Sigmoid colon (tissue), 7 donors: Measurements from ENCODE around the gene FTO. TPM values are rescaled to one million over a fixed set of nuclear protein-coding genes. Genes with fewer than 3 reads are reported as not detected.

Experiments used
- DNase-seq: peaks from one replicate; pipeline ENCODE4 v3.0.0-alpha.2; 2019
- H3K27ac ChIP-seq, 4 donors: fragments of 200-600 bp; sonication (generic); one replicate each; pipeline ENCODE4 v1.5.1; 2016 to 2019; ENCODE audit warnings: mild to moderate bottlenecking in 1 of 4
- H3K27me3 ChIP-seq, 3 donors: fragments of 200-600 bp; sonication (generic); one replicate each; pipeline ENCODE4 v1.5.1; 2019; ENCODE audit warnings: mild to moderate bottlenecking in 1 of 3
- H3K36me3 ChIP-seq, 4 donors: fragments of 200-600 bp; sonication (generic); one replicate each; pipeline ENCODE4 v1.5.1; 2016 to 2019
- H3K4me1 ChIP-seq, 4 donors: fragments of 200-600 bp; sonication (generic); one replicate each; pipeline ENCODE4 v1.5.1; 2017 to 2019
- H3K4me3 ChIP-seq, 4 donors: fragments of 200-600 bp; sonication (generic); one replicate each; pipeline ENCODE4 v1.5.1; 2017 to 2019; ENCODE audit warnings: mild to moderate bottlenecking in 2 of 4, moderate library complexity in 1 of 4
- H3K9me3 ChIP-seq, 4 donors: fragments of 200-600 bp in 3 of 4; sonication (generic) in 3 of 4; one replicate each; pipeline versions ENCODE4 v1.5.1 to v1.6.1; 2013 to 2019
- EP300 ChIP-seq, 4 donors: sonication (generic); formaldehyde crosslinking; IDR thresholded peaks; one replicate each; pipeline ENCODE4 v1.6.1; 2017; ENCODE audit warnings: antibody characterized with exemption in 4 of 4
- POLR2A ChIP-seq, 2 donors: fragments of 450-650 bp; IDR thresholded peaks; one replicate each; pipeline ENCODE4 v1.6.1; 2016; ENCODE audit warnings: antibody characterized with exemption in 2 of 2, mild to moderate bottlenecking in 2 of 2, moderate library complexity in 2 of 2
- POLR2AphosphoS5 ChIP-seq, 4 donors: sonication (generic); formaldehyde crosslinking; IDR thresholded peaks; one replicate each; pipeline ENCODE4 v1.6.1; 2017; ENCODE audit warnings: antibody characterized with exemption in 4 of 4
- WGBS, 2 donors: extraction: QIAGEN DNeasy Blood & Tissue Kit; methylation state at CpG; one replicate each; pipeline ENCODE4 v1.1.7; 2013; 5-methylcytosine and 5-hydroxymethylcytosine counted together
- intact Hi-C: fragments of 100-400 bp; cut with DNase I; formaldehyde crosslinking; loops from one replicate; pipeline ENCODE4 v1.15.1; 2023
- polyA plus RNA-seq, 3 donors: library from polyadenylated mRNA; stranded (reverse); fragments of 200-250 nt; gene quantifications; one replicate each; pipeline ENCODE4 v1.2.3, GENCODE V29; 2013
- total RNA-seq, 4 donors: library from RNA; depleted of rRNA; stranded (reverse); fragments of >200 nt; gene quantifications; one replicate each; pipeline ENCODE4 v1.1.0, GENCODE V29; 2016
- TF ChIP-seq, protein P1 (sequence below), 4 experiments: fragments of 450-650 bp in 3 of 4; fragments of 200-600 bp in 1 of 4; IDR thresholded peaks; one replicate each; pipeline ENCODE4 v1.5.1; 2016 to 2019; ENCODE audit warnings: antibody characterized with exemption in 4 of 4, mild to moderate bottlenecking in 3 of 4, moderate library complexity in 2 of 4
- donor health status: healthy with polysubstance abuse.
- donor health status: Bipolar disorder and iron deficiency.
- donor health status: healthy.

FTO gene
- total and polyA plus RNA-seq, 7 donors: 9.9 to 97.2 (median 77.8) TPM

DNA sequence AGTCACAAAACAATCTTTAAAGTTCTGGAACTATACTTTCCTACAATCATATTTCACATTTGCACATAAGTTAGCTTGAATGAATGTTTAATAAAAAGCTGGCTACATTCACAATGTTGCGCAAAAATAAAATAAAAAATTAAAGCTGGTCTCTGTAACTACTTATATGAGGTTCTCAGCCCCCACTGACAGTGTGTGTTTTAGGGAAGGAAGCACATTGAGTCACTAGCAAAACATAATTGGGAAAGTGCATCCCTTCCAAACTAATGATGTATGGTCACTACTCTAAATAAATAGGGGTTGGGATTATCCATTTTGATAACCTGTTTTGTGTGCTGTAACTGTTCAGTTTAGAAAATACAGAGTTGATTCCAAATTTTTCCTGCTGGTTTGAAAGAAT, 330.7 kb downstream of the FTO start:
- Histone ChIP-seq H3K4me1 (no peaks in the 10 kb centered on the region), H3K9me3 (peaks cover 0 to 4% (median 1%) of the 10 kb centered on the region in 4 donors), H3K27ac (no peak overlapping the region), H3K36me3 (no peaks in the 10 kb centered on the region), H3K27me3 (no peaks in the 10 kb centered on the region), H3K4me3 (no peak overlapping the region)
- no peak for TF ChIP-seq POLR2A (IDR thresholded peaks at IDR 0.05)
- DNase-seq: no peak
- WGBS, 2 donors: 97 to 100% methylated on average over 1 of the region's 1 CpG
- intact Hi-C loops: no loop called here

DNA sequence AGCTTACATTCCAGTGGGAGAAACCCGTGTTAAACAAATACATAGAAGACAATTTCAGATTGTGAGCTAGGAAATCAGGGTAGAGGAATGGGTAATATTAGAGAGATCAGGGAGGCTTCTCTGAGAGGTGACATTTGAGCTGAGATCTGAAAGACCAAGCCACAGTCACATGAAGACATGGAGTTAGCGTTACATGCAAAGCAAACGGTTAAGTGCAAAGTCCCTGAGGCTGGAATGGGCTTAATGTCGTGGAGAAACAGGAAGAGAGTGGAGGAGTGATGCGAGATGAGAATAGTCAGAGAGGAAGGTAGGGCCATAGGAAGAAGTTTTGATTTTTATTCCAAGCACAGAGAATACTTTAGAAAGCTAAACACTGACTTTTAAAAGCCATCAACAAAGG, 336.5 kb downstream of the FTO start:
- Histone ChIP-seq H3K9me3 (no peaks in the 10 kb centered on the region), H3K4me3 (no peak overlapping the region), H3K27me3 (no peaks in the 10 kb centered on the region), H3K4me1 (no peaks in the 10 kb centered on the region), H3K36me3 (no peaks in the 10 kb centered on the region), H3K27ac (no peak overlapping the region)
- no peak for DNase-seq
- intact Hi-C loops: no loop called here
- 87 to 94% methylated on average over 5 of the region's 5 CpGs for WGBS, 2 donors
- TF ChIP-seq EP300 (IDR thresholded peaks at IDR 0.05): no peak
- no peak for TF ChIP-seq POLR2A (IDR thresholded peaks at IDR 0.05)
- TF ChIP-seq, protein P1, sequence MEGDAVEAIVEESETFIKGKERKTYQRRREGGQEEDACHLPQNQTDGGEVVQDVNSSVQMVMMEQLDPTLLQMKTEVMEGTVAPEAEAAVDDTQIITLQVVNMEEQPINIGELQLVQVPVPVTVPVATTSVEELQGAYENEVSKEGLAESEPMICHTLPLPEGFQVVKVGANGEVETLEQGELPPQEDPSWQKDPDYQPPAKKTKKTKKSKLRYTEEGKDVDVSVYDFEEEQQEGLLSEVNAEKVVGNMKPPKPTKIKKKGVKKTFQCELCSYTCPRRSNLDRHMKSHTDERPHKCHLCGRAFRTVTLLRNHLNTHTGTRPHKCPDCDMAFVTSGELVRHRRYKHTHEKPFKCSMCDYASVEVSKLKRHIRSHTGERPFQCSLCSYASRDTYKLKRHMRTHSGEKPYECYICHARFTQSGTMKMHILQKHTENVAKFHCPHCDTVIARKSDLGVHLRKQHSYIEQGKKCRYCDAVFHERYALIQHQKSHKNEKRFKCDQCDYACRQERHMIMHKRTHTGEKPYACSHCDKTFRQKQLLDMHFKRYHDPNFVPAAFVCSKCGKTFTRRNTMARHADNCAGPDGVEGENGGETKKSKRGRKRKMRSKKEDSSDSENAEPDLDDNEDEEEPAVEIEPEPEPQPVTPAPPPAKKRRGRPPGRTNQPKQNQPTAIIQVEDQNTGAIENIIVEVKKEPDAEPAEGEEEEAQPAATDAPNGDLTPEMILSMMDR (IDR thresholded peaks at IDR 0.05): no peak
- TF ChIP-seq POLR2AphosphoS5 (IDR thresholded peaks at IDR 0.05): no peak

DNA sequence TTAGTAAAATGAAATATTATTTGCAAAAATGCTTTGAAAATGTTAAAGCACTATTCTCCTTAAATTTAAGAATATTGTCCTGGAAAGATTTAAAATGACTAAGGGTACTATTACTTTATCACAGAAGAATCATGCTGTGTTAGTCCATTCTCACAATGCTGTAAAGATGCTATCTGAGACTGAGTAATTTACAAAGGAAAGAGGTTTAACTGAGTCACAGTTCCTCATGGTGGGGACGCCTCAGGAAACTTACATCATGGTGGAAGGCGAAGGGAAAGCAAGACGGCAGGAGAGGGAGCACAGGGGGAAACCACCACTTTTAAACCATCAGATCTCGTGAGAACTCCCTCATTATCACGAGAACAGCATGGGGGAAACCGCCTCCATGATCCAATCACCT, 337.0 kb downstream of the FTO start:
- no peaks in the 10 kb centered on the region for H3K9me3 ChIP-seq
- no peak for DNase-seq
- no peaks in the 10 kb centered on the region for H3K36me3 ChIP-seq
- TF ChIP-seq POLR2AphosphoS5 (IDR thresholded peaks at IDR 0.05) (no peak), EP300 (IDR thresholded peaks at IDR 0.05) (no peak), POLR2A (IDR thresholded peaks at IDR 0.05) (no peak)
- TF ChIP-seq, protein P1 (IDR thresholded peaks at IDR 0.05): no peak
- whole genome bisulfite sequencing, 2 donors: 94 to 95% methylated on average over 6 of the region's 6 CpGs
- no peaks in the 10 kb centered on the region for H3K4me1 ChIP-seq
- H3K27ac ChIP-seq: no peak overlapping the region
- H3K27me3 ChIP-seq: no peaks in the 10 kb centered on the region
- intact Hi-C loops: no loop called here
- H3K4me3 ChIP-seq: no peak overlapping the region

DNA sequence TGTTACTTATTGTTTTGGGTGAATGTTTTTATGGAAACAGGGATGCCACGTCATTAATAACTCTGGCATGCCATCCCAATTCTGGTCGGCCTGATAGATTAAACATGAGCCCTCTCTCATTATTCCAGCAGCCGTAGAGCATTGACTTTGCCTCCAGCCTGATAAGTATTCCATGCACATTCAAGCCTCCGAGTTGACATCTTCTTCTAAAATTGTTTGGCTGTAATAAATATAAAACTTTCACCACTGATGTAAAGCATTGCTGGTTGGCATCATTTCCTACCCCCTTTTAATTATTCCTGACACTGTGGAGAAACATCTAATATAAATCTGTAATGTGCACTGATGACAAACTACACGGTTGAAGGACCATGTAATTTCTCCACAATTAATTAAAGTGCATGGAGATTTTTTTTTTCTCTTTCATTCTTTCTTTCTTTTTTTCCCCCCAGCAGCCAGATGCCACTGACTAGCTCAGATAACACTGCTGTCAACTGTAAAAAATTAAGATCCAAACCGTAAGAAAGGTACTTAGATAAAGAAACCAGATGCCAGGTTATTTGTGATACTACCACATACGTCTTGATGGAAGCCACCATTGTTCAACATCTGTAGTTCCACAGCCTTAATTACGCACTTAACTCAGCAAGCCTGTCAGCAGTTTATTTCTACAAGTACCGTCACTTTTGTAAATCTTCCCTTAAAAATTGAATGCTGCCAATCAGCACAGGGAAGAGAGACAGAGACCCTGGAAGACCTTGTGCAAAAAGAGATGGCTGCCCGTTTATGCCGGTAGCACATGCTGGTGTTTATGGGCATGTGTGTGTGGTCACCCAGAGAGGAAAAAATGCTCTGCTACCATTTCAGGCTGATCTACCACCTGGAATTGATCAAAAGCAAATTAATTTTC, 344.9 kb downstream of the FTO start:
- intact Hi-C loops: no loop called here
- no peaks in the 10 kb centered on the region for H3K9me3 ChIP-seq
- no peaks in the 10 kb centered on the region for H3K36me3 ChIP-seq
- TF ChIP-seq EP300 (IDR thresholded peaks at IDR 0.05) (no peak), POLR2AphosphoS5 (IDR thresholded peaks at IDR 0.05) (no peak), POLR2A (IDR thresholded peaks at IDR 0.05) (no peak)
- TF ChIP-seq, protein P1 (IDR thresholded peaks at IDR 0.05): no peak
- H3K27ac ChIP-seq: no peak overlapping the region
- 87 to 92% methylated on average over 11 of the region's 11 CpGs for WGBS, 2 donors
- no peaks in the 10 kb centered on the region for H3K27me3 ChIP-seq
- no peak for DNase-seq
- H3K4me1 ChIP-seq: no peaks in the 10 kb centered on the region
- no peak overlapping the region for H3K4me3 ChIP-seq

DNA sequence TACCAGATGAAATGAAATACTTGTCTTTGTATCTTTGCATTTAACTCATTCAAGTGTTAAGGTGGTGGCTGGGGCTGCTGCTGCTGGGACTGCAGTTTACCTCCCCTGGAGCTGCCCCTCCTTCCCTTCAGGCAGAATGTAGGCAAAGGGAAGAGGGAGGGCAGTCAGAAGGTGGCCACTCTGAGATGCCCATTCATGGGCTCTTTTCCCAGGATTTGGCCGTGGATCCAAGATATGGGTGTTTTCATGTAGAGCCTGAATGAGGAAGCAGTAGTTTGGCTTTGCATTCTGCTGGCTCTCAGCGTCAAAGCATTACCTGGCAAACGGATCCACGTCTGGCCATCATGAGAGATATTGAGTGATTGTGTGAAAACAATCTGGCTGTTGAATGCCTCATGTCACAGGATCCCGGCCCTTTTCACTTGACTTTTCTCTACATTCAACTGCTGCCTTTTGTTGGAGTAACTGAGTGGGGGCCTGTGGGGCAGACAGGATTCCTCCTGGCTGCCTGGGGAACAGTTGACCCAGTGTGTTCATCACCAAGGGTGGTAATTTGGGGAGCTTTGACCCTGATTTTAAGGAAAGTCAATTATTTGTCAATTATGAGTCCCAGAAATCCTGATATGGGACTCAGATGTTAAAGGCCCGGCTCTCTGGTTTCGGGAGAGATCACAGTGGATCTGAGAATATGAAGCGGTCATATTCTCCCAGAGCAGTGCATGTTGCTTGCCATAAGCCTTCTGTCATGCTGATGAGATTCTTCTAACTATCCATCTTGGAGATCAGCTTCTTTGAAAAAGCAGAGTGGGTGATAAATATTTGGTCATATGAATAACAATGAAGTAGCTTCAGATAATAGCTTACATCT, 345.9 kb downstream of the FTO start:
- H3K4me3 ChIP-seq: no peak overlapping the region
- TF ChIP-seq POLR2AphosphoS5 (IDR thresholded peaks at IDR 0.05) (no peak), EP300 (IDR thresholded peaks at IDR 0.05) (no peak), POLR2A (IDR thresholded peaks at IDR 0.05) (no peak)
- TF ChIP-seq, protein P1 (IDR thresholded peaks at IDR 0.05): no peak
- no peak overlapping the region for H3K27ac ChIP-seq
- 85 to 94% methylated on average over 8 of the region's 8 CpGs for WGBS, 2 donors
- no peak for DNase-seq
- no peaks in the 10 kb centered on the region for H3K9me3 ChIP-seq
- intact Hi-C loops: no loop called here
- H3K27me3 ChIP-seq: no peaks in the 10 kb centered on the region
- no peaks in the 10 kb centered on the region for H3K4me1 ChIP-seq
- no peaks in the 10 kb centered on the region for H3K36me3 ChIP-seq
